ENCODE measurements around the gene ISOC1.

The ISOC1 gene

GRCh38 chr5:129125819-129126218, 31.3 kb downstream of the ISOC1 start:
- CTCF ChIA-PET, result interaction anchor here (0.6 to 1.5 kb wide), 6 partner anchors 9 to 609 kb away, joined by 3 to 8 read pairs (median 4); no protein-coding TSS in a partner anchor
- H3K27ac ChIP-seq, result no peak overlapping the region
- TF ChIP-seq CTCF (conservative IDR thresholded peaks at IDR 0.05; ENCODE audit: low read depth), result no peak
- no peak for DNase-seq (ENCODE audit: low spot score)
- POLR2A ChIA-PET (ENCODE audit: low non-redundant PET), result no interaction called here

- DNase-seq (ENCODE audit: low spot score), result no peak
- no peak overlapping the region for H3K27ac ChIP-seq
- ChIA-PET CTCF (no interaction called here), POLR2A (ENCODE audit: low non-redundant PET) (no interaction called here)
- TF ChIP-seq CTCF (conservative IDR thresholded peaks at IDR 0.05; ENCODE audit: low read depth), result no peak
Observed at GRCh38 chr5:129133553-129133952, 39.0 kb downstream of the ISOC1 start.

- CTCF ChIA-PET, result interaction anchor here (1.7 kb wide), 1 partner anchor 10 kb away, joined by 3 read pairs; no protein-coding TSS in a partner anchor
- no peak overlapping the region for H3K27ac ChIP-seq
- POLR2A ChIA-PET (ENCODE audit: low non-redundant PET), result no interaction called here
- DNase-seq (ENCODE audit: low spot score), result no peak
- no peak for TF ChIP-seq CTCF (conservative IDR thresholded peaks at IDR 0.05; ENCODE audit: low read depth)
Observed at GRCh38 chr5:129135633-129136032, 41.1 kb downstream of the ISOC1 start.

GRCh38 chr5:129137637-129138036, 43.1 kb downstream of the ISOC1 start:
- POLR2A ChIA-PET (ENCODE audit: low non-redundant PET), result no interaction called here
- DNase-seq (ENCODE audit: low spot score), result no peak
- no peak for TF ChIP-seq CTCF (conservative IDR thresholded peaks at IDR 0.05; ENCODE audit: low read depth)
- H3K27ac ChIP-seq, result no peak overlapping the region
- CTCF ChIA-PET, result interaction anchor here (0.6 kb wide), 1 partner anchor 299 kb away, joined by 3 read pairs; no protein-coding TSS in a partner anchor

- ChIA-PET POLR2A (ENCODE audit: low non-redundant PET) (no interaction called here), CTCF (no interaction called here)
- H3K27ac ChIP-seq, result no peak overlapping the region
- no peak for DNase-seq (ENCODE audit: low spot score)
- TF ChIP-seq CTCF (conservative IDR thresholded peaks at IDR 0.05; ENCODE audit: low read depth), result no peak
Observed at GRCh38 chr5:129141078-129141477, 46.5 kb downstream of the ISOC1 start.

GRCh38 chr5:129141696-129142095, 47.1 kb downstream of the ISOC1 start:
- no peak overlapping the region for H3K27ac ChIP-seq
- ChIA-PET POLR2A (ENCODE audit: low non-redundant PET) (no interaction called here), CTCF (interaction anchor here (0.5 kb wide), 1 partner anchor 456 kb away, joined by 3 read pairs; no protein-coding TSS in a partner anchor)
- DNase-seq (ENCODE audit: low spot score), result no peak
- no peak for TF ChIP-seq CTCF (conservative IDR thresholded peaks at IDR 0.05; ENCODE audit: low read depth)

GRCh38 chr5:129155876-129156275, 61.3 kb downstream of the ISOC1 start:
- no peak for DNase-seq (ENCODE audit: low spot score)
- H3K27ac ChIP-seq, result no peak overlapping the region
- no peak for TF ChIP-seq CTCF (conservative IDR thresholded peaks at IDR 0.05; ENCODE audit: low read depth)
- ChIA-PET POLR2A (ENCODE audit: low non-redundant PET) (no interaction called here), CTCF (no interaction called here)
